Astrocyte of the hippocampus (primary cell): ENCODE results near the gene FFAR2.

ENCODE experiments used
- DNase-seq: peaks from one replicate; pipeline ENCODE4 v3.0.0; 2011; ENCODE audit warnings: low read depth, low spot score

The FFAR2 gene

DNA sequence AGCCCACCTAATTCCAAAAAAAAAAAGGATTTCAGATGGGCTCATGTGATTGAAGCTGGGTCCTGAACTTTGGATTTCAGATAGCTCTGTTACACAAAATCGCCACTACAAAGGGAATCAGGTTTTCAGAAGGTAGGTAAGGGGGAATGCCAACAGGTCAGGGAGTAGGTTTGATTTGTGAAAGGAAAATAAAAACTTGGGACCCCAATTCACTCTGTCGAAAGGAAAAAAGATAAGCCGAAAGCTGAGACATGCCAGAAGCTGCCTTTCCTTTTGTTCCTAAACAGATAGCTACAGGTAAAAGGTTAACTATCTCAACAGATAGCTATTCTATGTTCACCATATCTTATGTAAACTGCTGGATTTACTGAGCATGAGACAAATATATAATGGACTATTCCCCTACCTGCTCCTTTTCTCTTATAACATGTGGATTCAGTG lies 38.2 kb downstream of the FFAR2 start:
- no peak for DNase-seq

DNA sequence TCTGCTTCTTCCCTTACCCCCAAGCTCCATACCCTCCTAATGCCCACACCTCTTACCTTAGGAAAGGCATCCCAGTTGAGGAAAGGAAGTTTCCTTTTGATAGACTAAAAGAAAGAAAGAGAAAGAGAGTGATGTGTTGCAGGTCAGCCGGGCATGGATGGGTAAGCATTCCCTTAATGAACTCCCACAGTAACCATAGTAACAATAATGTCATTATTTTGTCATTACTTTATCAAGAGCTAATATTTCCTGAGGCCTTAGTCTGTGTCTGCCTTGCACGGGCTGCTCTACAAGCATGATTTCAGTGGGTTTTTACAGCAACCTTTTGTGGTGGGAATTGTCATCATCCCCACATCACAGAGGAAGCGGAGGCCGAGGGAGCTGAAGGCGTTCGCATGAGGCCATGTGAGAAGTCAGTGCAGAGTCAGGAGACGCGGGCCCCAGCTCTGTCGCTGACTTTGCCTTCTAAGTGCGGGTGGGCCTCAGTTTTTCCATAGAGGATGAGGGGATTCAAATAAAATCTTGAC lies 39.7 kb downstream of the FFAR2 start:
- DNase-seq, result no peak

DNA sequence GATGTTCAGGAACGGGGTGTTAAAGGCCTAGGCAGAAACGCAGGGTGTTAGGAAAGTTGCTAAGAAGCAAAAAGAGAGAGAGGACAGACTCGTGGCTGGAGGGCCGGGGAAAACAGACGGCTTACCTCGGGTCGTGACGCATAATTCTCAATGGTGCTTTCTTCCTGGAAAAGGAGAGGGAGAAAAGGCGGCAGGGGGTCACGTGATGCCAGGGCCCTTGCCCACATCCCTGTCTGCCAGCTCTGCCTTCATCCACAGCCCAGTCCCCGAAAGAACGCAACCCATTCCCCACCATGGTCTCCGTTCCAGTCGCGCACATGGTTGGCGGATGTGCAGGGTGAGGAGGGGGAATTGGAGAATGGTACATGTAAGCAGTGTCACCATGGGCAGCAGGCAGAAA lies 40.6 kb downstream of the FFAR2 start:
- DNase-seq, result no peak

DNA sequence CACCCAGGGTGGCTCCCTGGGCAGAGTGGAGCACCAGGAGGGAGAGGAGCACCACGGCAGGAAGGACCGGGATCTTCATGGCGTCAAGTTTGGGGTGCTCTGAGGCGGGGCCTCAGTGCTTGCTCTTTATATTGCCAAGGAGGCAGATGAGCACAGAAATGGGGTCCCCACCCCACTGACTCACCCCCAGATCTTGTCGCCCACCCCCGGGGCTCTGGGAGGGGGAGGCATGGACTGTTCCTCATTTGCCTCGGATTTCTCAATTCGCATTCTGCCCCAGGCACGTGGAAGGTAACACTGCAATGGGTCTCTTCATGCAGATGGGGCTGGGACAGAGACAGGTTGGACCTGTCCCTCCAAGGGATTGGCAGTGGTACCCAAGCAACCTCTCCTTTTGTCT lies 42.3 kb downstream of the FFAR2 start, which contains the start of gene KRTDAP:
Gene KRTDAP, minus strand, starts transcription at position 101 of the 400 bp plus-strand sequence. Its CDS starts 22 bp downstream, at position 79.
- no peak for DNase-seq

DNA sequence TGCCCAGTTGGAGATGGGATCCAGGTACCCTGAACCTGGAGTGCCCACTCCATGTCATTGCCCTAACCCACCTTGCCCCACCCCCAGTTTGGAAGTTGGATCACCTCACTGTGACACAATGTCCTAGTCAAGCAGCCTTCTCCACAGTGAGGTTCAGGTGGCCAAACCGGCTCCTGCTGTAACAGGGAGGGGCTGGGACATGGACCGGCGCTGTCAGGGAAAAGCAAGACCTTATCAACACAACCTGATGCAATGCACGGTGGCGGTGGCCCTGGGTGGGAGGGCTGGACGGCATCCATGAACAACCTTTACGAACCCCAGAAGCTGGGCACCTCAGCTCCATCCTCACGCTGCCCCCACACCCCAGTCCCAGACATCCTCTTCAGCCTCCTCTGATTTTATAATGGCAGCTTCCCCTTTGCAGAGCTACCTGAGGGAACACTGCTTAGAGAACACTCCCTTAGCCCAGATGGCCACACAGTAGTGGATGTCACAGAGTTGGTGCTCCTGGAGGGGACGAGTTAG lies 43.8 kb downstream of the FFAR2 start:
- no peak for DNase-seq

DNA sequence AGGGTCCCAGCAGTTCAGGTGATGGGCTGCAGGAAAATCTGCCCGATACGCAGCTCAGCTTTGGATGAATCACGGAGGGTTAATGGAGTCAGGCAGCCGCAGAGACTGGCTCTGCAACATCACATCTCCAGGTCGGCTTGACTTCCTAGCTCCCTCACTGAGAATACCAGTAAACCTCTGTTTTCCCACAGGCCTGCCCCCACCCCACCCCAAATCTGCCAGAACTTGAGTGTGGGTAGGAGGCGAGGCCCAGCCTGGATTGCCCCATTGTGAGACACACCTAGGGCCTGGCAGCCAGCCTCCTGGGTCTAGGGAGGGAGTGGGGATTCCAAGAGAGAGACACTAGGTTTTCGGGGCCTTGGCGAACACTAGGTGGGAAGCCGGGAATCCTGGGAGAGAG lies 45.9 kb downstream of the FFAR2 start:
- DNase-seq, result no peak

DNA sequence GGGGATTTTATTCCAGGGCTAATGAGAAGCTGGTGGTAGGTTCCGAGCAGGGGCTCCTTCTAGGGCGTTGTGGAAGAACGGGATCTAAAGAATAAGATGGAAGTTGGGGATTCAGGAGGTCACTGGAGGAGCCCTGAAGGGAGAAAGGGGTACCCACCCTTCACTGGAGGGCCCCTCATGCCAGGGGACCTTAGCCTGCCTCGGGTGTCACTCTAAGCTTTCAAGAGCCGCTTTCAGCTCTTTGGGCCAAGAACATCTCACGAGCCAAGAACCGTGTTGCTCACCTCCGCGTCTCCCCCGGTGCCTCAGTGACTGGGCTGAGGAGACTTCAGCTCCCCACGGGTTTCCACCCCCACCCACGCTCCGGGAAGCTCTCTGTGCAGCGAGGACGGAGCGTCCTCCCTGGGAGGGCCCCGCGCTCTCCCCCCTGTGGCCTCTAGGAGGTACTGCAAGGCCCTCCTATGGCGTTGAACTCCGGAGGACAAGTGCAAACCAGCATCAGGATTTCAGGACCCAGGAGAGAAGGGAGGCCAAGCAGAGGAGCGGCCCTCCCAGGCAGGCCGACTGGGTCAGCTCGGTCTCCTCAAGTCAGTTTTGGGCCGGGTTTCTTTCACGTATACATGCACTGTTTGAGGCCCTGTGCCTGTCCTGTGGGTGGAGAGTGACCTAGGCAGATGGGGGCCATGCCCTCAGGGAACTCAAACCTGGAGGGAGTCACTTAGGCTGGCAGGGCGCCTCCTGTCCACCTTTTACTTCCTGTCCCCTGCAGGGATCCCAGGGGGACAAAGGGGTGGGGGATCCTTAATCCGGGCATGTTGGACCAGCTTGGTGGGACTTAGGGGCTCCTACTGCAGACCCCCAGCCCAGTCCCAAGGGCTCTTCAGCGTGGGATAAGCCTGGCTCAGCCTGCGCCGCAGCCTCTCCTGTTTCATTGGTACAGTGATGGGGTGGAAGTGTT lies 47.3 kb downstream of the FFAR2 start:
- DNase-seq, result peak; percentile 76

DNA sequence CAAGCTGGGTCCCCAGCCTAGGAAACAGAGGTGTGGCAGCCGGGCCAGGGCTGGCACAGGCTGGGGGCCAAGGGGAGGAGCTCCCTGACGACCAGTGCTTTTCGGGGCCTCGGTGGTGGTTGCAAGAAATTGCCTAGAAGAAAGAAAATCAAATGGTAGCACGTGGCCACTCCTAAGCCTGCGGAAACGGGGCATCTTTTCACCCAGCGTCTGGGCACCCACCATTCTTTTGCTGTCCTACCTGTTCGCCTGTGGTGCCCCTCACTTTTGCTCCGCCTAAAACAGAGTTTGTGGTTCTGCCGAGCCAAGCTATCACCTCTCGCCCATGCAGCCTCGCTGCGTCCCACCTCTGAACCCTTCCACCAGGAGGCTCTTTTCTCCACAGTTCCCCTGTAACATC lies 49.3 kb downstream of the FFAR2 start:
- no peak for DNase-seq

DNA sequence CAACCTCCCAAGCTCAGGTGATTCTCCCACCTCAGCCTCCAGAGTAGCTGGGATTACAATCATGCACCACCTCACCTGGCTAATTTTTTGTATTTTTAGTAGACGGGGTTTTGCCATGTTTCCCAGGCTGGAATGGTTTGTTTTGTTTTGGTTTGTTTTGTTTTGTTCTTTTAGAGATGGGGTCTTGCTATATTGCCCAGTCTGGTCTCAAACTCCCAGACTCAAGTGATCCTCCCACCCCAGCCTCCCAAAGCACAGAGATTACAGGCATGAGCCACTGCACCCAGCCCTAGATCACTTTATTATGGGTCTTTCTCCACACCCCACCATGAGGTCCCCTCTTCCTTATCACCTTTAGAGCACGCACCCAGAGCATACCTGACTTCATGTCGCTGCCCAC lies 50.2 kb downstream of the FFAR2 start:
- no peak for DNase-seq

DNA sequence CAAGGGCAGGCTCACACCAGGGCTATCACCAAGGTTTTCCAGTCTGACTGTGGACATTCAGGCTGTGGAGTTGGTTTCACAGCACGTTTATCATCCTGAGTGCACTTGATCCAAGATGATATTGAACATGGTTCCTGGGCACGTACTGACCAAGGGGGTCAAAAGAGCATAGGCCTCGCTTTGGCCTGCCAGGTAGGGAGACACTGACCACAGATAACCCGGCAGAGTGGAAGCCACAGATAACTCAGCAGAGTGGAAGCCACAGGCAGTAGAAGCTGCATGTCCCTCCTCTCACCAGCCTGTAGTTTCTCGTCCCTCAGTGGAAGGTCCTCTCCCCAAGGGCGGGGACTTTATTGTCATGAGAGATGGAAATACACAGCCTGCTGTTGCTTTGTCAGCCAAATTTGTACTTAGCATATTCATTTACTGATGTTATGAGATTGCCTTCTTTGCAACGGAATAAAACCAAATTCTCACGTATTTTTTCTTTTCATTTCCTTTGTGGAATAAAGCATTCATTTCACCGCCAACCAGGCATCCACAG lies 51.0 kb downstream of the FFAR2 start:
- DNase-seq, result no peak

DNA sequence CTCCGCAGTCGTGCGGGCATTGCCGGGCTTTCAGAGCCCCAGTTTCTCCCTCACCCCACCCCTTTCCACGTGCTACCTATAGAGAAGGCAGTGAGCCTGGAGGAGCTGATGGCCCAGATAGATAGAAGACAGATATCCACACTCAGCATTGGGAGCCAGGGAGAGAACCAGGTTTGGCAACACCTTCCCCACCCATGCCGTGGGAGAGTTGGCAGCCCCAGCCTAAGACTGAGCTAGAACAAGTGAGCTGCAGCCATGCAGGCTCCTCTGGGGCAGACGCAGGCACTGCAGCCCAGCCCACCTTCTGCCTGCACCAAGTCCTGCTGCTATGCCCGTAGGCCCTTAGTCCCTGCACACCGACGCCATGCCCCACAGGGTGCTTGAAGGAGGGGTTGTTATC lies 52.6 kb downstream of the FFAR2 start:
- DNase-seq, result no peak
